Gastroesophageal sphincter (tissue), 3 donors: ENCODE measurements around the gene AQP6.

Experiments used
- CTCF ChIP-seq, 4 experiments: fragments of 200-600 bp in 2 of 4; fragments of 450-650 bp in 2 of 4; sonication (generic) in 1 of 4; IDR thresholded peaks; one replicate each; pipeline ENCODE4 v1.5.1; 2017 to 2019; ENCODE audit warnings: antibody characterized with exemption in 4 of 4, mild to moderate bottlenecking in 2 of 4, moderate library complexity in 2 of 4
- POLR2A ChIP-seq, 2 donors: fragments of 450-650 bp; IDR thresholded peaks; one replicate each; pipeline ENCODE4 v1.6.1; 2017; ENCODE audit warnings: antibody characterized with exemption in 2 of 2, mild to moderate bottlenecking in 2 of 2, moderate library complexity in 1 of 2

- TF ChIP-seq CTCF (IDR thresholded peaks at IDR 0.05) (no peak), POLR2A (IDR thresholded peaks at IDR 0.05) (no peak)
Observed at GRCh38 chr12:49960474-49961110, 12.2 kb upstream of the AQP6 start.
